GM19468 (cell line): ENCODE results near the gene TSPEAR.

Source experiments
- ATAC-seq: cut with Tn5 transposase; IDR thresholded peaks from one replicate; pipeline ENCODE4 v1.9.1; 2021; ENCODE audit warnings: mild to moderate bottlenecking, moderate library complexity, moderate number of reproducible peaks; ENCODE audit not compliant: unreplicated experiment; ENCODE audit errors: extremely low read depth

TSPEAR gene

GRCh38 chr21:44724196-44724595, 12.8 kb upstream of the TSPEAR start:
- no peak for ATAC-seq

GRCh38 chr21:44723177-44724131, 12.1 kb upstream of the TSPEAR start:
- no peak for ATAC-seq

GRCh38 chr21:44722731-44723130, 11.4 kb upstream of the TSPEAR start:
- no peak for ATAC-seq

GRCh38 chr21:44720170-44720569, 8.8 kb upstream of the TSPEAR start:
- no peak for ATAC-seq

GRCh38 chr21:44718571-44718970, 7.2 kb upstream of the TSPEAR start:
- ATAC-seq: no peak

- no peak for ATAC-seq
These were observed 6.7 kb upstream of the TSPEAR start for GRCh38 chr21:44718093-44718492.

GRCh38 chr21:44716984-44717383, 5.6 kb upstream of the TSPEAR start:
- ATAC-seq: no peak

GRCh38 chr21:44714905-44715304, 3.5 kb upstream of the TSPEAR start:
- ATAC-seq: no peak

- no peak for ATAC-seq
These were observed 2.5 kb upstream of the TSPEAR start for GRCh38 chr21:44713846-44714245.

- ATAC-seq: no peak
These were observed 1.8 kb upstream of the TSPEAR start for GRCh38 chr21:44713130-44713529.

GRCh38 chr21:44712203-44713028, 1.0 kb upstream of the TSPEAR start:
- no peak for ATAC-seq

- no peak for ATAC-seq
These were observed 531 bp downstream of the TSPEAR start for GRCh38 chr21:44710756-44711326.

GRCh38 chr21:44710294-44710665, 1.1 kb downstream of the TSPEAR start:
- ATAC-seq: no peak

GRCh38 chr21:44709426-44710293, 1.7 kb downstream of the TSPEAR start:
- no peak for ATAC-seq

GRCh38 chr21:44708866-44709425, 2.4 kb downstream of the TSPEAR start:
- ATAC-seq: no peak

GRCh38 chr21:44708213-44708865, 3.0 kb downstream of the TSPEAR start:
- ATAC-seq: no peak

GRCh38 chr21:44706706-44707581, 4.4 kb downstream of the TSPEAR start:
- no peak for ATAC-seq

GRCh38 chr21:44706026-44706705, 5.2 kb downstream of the TSPEAR start:
- no peak for ATAC-seq
